Measurements from ENCODE around the gene MGA. TPM values are rescaled to one million over a fixed set of nuclear protein-coding genes. Genes with fewer than 3 reads are reported as not detected.

Gene MGA
- total and polyA plus RNA-seq, 2 of the 8 experiments (the other 6 are each of a cell fraction or from before 2014, with no cell fraction given) = 7.6 to 53.2 TPM

DNA sequence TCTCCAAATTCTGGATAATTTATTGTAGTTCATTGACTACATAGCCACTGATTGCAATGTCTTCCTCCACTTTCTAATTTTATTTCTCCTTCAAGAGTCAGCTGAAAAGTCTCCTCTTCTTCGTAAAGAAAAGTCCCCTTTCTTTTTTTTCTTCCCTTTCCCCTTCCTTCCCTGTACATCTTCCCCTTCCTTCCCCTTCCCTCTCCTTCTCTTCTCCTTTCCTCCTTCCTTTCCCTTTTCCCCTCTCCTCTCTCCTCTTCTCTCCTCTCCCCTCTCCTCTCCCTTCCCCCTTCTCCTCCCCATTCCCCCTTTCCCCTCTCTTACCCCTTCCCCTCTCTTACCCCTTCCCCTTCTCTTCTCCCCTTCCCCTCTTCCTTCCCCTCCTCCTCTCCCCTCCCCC, 8.8 kb upstream of the MGA start (continued):
- TF ChIP-seq, protein P1, sequence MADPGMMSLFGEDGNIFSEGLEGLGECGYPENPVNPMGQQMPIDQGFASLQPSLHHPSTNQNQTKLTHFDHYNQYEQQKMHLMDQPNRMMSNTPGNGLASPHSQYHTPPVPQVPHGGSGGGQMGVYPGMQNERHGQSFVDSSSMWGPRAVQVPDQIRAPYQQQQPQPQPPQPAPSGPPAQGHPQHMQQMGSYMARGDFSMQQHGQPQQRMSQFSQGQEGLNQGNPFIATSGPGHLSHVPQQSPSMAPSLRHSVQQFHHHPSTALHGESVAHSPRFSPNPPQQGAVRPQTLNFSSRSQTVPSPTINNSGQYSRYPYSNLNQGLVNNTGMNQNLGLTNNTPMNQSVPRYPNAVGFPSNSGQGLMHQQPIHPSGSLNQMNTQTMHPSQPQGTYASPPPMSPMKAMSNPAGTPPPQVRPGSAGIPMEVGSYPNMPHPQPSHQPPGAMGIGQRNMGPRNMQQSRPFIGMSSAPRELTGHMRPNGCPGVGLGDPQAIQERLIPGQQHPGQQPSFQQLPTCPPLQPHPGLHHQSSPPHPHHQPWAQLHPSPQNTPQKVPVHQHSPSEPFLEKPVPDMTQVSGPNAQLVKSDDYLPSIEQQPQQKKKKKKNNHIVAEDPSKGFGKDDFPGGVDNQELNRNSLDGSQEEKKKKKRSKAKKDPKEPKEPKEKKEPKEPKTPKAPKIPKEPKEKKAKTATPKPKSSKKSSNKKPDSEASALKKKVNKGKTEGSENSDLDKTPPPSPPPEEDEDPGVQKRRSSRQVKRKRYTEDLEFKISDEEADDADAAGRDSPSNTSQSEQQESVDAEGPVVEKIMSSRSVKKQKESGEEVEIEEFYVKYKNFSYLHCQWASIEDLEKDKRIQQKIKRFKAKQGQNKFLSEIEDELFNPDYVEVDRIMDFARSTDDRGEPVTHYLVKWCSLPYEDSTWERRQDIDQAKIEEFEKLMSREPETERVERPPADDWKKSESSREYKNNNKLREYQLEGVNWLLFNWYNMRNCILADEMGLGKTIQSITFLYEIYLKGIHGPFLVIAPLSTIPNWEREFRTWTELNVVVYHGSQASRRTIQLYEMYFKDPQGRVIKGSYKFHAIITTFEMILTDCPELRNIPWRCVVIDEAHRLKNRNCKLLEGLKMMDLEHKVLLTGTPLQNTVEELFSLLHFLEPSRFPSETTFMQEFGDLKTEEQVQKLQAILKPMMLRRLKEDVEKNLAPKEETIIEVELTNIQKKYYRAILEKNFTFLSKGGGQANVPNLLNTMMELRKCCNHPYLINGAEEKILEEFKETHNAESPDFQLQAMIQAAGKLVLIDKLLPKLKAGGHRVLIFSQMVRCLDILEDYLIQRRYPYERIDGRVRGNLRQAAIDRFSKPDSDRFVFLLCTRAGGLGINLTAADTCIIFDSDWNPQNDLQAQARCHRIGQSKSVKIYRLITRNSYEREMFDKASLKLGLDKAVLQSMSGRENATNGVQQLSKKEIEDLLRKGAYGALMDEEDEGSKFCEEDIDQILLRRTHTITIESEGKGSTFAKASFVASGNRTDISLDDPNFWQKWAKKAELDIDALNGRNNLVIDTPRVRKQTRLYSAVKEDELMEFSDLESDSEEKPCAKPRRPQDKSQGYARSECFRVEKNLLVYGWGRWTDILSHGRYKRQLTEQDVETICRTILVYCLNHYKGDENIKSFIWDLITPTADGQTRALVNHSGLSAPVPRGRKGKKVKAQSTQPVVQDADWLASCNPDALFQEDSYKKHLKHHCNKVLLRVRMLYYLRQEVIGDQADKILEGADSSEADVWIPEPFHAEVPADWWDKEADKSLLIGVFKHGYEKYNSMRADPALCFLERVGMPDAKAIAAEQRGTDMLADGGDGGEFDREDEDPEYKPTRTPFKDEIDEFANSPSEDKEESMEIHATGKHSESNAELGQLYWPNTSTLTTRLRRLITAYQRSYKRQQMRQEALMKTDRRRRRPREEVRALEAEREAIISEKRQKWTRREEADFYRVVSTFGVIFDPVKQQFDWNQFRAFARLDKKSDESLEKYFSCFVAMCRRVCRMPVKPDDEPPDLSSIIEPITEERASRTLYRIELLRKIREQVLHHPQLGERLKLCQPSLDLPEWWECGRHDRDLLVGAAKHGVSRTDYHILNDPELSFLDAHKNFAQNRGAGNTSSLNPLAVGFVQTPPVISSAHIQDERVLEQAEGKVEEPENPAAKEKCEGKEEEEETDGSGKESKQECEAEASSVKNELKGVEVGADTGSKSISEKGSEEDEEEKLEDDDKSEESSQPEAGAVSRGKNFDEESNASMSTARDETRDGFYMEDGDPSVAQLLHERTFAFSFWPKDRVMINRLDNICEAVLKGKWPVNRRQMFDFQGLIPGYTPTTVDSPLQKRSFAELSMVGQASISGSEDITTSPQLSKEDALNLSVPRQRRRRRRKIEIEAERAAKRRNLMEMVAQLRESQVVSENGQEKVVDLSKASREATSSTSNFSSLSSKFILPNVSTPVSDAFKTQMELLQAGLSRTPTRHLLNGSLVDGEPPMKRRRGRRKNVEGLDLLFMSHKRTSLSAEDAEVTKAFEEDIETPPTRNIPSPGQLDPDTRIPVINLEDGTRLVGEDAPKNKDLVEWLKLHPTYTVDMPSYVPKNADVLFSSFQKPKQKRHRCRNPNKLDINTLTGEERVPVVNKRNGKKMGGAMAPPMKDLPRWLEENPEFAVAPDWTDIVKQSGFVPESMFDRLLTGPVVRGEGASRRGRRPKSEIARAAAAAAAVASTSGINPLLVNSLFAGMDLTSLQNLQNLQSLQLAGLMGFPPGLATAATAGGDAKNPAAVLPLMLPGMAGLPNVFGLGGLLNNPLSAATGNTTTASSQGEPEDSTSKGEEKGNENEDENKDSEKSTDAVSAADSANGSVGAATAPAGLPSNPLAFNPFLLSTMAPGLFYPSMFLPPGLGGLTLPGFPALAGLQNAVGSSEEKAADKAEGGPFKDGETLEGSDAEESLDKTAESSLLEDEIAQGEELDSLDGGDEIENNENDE (IDR thresholded peaks at IDR 0.05; ENCODE audit: insufficient replicate concordance, low read length) = no peak
- TF ChIP-seq POLR2A (IDR thresholded peaks at IDR 0.05; ENCODE audit: control extremely low read depth in 1 of 2, low read depth in 2 of 2, low read length in 2 of 2) (no peak), CEBPB (IDR thresholded peaks at IDR 0.05; ENCODE audit: low read depth, low read length) (no peak), MAFK (IDR thresholded peaks at IDR 0.05; ENCODE audit: low read depth, low read length) (no peak), ASH2L (IDR thresholded peaks at IDR 0.05; ENCODE audit: low read length) (no peak), EZH2 (IDR thresholded peaks at IDR 0.05; ENCODE audit: low read depth, low read length, severe bottlenecking) (no peak), HDAC2 (IDR thresholded peaks at IDR 0.05; ENCODE audit: borderline replicate concordance in 1 of 2, low read depth in 2 of 2, low read length in 2 of 2) (no peak), YY1 (IDR thresholded peaks at IDR 0.05; ENCODE audit: low read depth, low read length) (no peak), TAF1 (IDR thresholded peaks at IDR 0.05; ENCODE audit: low read depth, low read length) (no peak), CBX5 (IDR thresholded peaks at IDR 0.05; ENCODE audit: low read depth, low read length) (no peak)

Measured in H1 (cell line).